Suprapubic skin (tissue), 4 donors: Measurements from ENCODE around the gene BRME1. TPM values are rescaled to one million over a fixed set of nuclear protein-coding genes. Genes with fewer than 3 reads are reported as not detected.

Experiments
- DNase-seq, 2 donors: peaks; one replicate each; pipeline ENCODE4 v3.0.0-alpha.2; 2019; ENCODE audit warnings: low spot score in 2 of 2
- H3K27ac ChIP-seq: fragments of 200-600 bp; sonication (generic); one replicate; pipeline ENCODE4 v1.5.1; 2019
- H3K27me3 ChIP-seq: fragments of 200-600 bp; sonication (generic); one replicate; pipeline ENCODE4 v1.5.1; 2019
- H3K36me3 ChIP-seq: fragments of 200-600 bp; sonication (generic); one replicate; pipeline ENCODE4 v1.5.1; 2019
- H3K4me1 ChIP-seq: fragments of 200-600 bp; sonication (generic); one replicate; pipeline ENCODE4 v1.5.1; 2019
- H3K4me3 ChIP-seq: fragments of 200-600 bp; sonication (generic); one replicate; pipeline ENCODE4 v1.5.1; 2019; ENCODE audit warnings: mild to moderate bottlenecking
- H3K9me3 ChIP-seq: fragments of 200-600 bp; sonication (generic); one replicate; pipeline ENCODE4 v1.5.1; 2019
- EP300 ChIP-seq: sonication (generic); formaldehyde crosslinking; IDR thresholded peaks from one replicate; pipeline ENCODE4 v1.6.1; 2017; ENCODE audit warnings: antibody characterized with exemption
- POLR2A ChIP-seq, 2 donors: fragments of 450-650 bp; IDR thresholded peaks; one replicate each; pipeline ENCODE4 v1.6.1; 2017; ENCODE audit warnings: antibody characterized with exemption in 2 of 2, mild to moderate bottlenecking in 2 of 2, moderate library complexity in 2 of 2
- POLR2AphosphoS5 ChIP-seq, 3 donors: sonication (generic); formaldehyde crosslinking; IDR thresholded peaks; one replicate each; pipeline ENCODE4 v1.6.1; 2017; ENCODE audit warnings: antibody characterized with exemption in 3 of 3
- WGBS: methylation state at CpG from one replicate; pipeline ENCODE4 v1.1.5; 2018; 5-methylcytosine and 5-hydroxymethylcytosine counted together
- total RNA-seq, 4 donors: library from RNA; depleted of rRNA; stranded (reverse); fragments of >200 nt; gene quantifications; one replicate each; pipeline ENCODE4 v1.1.0, GENCODE V29; 2016
- TF ChIP-seq, protein P1 (sequence below), 2 donors: fragments of 200-600 bp in 1 of 2; fragments of 450-650 bp in 1 of 2; sonication (generic) in 1 of 2; IDR thresholded peaks; one replicate each; pipeline ENCODE4 v1.5.1; 2016 to 2019; ENCODE audit warnings: antibody characterized with exemption in 2 of 2, mild to moderate bottlenecking in 1 of 2, moderate library complexity in 1 of 2

BRME1 gene
- total RNA-seq, 4 donors from 2014 or later: 7.6 to 23.0 (median 9.9) TPM

DNA sequence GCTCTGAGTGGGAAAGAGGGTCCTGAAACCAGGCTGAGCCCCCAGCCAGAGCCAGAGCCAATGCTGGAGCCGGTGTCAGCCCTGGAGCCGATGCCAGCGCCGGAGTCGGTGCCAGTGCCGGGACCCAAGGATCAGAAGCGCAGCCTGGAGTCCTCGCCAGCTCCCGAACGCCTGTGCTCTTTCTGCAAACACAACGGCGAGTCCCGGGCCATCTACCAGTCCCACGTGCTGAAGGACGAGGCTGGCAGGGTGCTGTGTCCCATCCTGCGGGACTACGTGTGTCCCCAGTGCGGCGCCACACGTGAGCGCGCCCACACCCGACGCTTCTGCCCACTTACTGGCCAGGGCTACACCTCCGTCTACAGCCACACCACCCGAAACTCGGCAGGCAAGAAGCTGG, 28.6 kb downstream of the BRME1 start:
- H3K36me3 ChIP-seq: no peaks in the 10 kb centered on the region
- H3K4me3 ChIP-seq: no peak overlapping the region
- no peaks in the 10 kb centered on the region for H3K27me3 ChIP-seq
- no peaks in the 10 kb centered on the region for H3K9me3 ChIP-seq
- TF ChIP-seq POLR2AphosphoS5 (IDR thresholded peaks at IDR 0.05): no peak
- TF ChIP-seq EP300: no peak
- TF ChIP-seq POLR2A (IDR thresholded peaks at IDR 0.05): no peak
- TF ChIP-seq, protein P1, sequence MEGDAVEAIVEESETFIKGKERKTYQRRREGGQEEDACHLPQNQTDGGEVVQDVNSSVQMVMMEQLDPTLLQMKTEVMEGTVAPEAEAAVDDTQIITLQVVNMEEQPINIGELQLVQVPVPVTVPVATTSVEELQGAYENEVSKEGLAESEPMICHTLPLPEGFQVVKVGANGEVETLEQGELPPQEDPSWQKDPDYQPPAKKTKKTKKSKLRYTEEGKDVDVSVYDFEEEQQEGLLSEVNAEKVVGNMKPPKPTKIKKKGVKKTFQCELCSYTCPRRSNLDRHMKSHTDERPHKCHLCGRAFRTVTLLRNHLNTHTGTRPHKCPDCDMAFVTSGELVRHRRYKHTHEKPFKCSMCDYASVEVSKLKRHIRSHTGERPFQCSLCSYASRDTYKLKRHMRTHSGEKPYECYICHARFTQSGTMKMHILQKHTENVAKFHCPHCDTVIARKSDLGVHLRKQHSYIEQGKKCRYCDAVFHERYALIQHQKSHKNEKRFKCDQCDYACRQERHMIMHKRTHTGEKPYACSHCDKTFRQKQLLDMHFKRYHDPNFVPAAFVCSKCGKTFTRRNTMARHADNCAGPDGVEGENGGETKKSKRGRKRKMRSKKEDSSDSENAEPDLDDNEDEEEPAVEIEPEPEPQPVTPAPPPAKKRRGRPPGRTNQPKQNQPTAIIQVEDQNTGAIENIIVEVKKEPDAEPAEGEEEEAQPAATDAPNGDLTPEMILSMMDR (IDR thresholded peaks at IDR 0.05): no peak
- DNase-seq: no peak
- 83% methylated on average over 20 of the region's 27 CpGs for WGBS
- no peak overlapping the region for H3K27ac ChIP-seq
- H3K4me1 ChIP-seq: peaks cover 43% of the 10 kb centered on the region

DNA sequence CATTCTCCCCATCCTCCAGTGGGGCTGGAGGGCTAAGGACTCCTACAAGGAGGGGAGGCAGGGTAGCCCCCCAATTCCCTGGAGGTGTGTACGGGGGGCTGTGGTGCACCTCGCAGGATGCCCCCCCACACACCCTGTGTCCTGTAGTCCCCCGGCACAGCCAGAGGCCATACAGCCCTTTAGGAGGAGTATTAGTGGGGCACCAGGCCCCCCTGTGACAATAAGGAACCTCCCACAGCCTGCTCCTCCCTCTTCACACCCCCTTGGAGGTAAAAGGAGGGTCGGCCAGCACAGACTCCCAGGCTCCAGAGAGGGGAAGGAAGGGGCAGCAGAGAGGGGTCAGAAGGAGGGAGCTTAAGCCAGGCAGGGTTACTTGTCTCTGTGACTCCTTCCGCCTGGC, 29.1 kb downstream of the BRME1 start, which contains the start of gene NANOS3:
NANOS3 (plus strand) TSS at position 301 of the 400 bp plus-strand sequence. CDS start 115 bp downstream, outside the sequence.
- DNase-seq: no peak
- 42% methylated on average over 3 of the region's 5 CpGs for WGBS
- TF ChIP-seq EP300 (no peak), POLR2A (IDR thresholded peaks at IDR 0.05) (no peak), POLR2AphosphoS5 (IDR thresholded peaks at IDR 0.05) (no peak)
- TF ChIP-seq, protein P1 (IDR thresholded peaks at IDR 0.05): no peak
- no peak within 1 kb of the TSS for H3K27ac ChIP-seq
- H3K9me3 ChIP-seq: no peaks in the 10 kb centered on the region
- no peak within 1 kb of the TSS for H3K4me3 ChIP-seq
- H3K27me3 ChIP-seq: no peaks in the 10 kb centered on the region
- no peaks in the 10 kb centered on the region for H3K36me3 ChIP-seq
- H3K4me1 ChIP-seq: peaks cover 39% of the 10 kb centered on the region

DNA sequence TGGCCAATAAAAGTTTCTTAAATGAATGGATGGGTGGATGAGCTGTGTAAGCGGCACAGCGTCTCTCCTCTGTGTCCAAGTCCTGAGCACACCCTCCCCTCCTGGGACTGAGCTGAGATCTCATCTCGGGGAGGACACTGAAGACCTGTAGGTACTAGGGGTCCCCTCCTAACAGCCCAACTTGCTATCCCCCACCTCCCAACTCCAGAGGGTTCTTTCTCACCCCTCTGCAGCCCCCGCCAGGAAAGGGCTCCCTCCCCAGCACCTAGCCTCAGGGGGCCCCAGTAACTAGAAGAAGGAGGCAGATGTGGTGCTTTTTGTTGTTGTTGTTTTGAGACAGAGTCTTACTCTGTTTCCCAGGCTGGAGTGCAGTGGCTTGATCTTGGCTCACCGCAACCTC, 30.1 kb downstream of the BRME1 start:
- WGBS: 94% methylated on average over 5 of the region's 5 CpGs
- H3K27me3 ChIP-seq: no peaks in the 10 kb centered on the region
- no peaks in the 10 kb centered on the region for H3K36me3 ChIP-seq

DNA sequence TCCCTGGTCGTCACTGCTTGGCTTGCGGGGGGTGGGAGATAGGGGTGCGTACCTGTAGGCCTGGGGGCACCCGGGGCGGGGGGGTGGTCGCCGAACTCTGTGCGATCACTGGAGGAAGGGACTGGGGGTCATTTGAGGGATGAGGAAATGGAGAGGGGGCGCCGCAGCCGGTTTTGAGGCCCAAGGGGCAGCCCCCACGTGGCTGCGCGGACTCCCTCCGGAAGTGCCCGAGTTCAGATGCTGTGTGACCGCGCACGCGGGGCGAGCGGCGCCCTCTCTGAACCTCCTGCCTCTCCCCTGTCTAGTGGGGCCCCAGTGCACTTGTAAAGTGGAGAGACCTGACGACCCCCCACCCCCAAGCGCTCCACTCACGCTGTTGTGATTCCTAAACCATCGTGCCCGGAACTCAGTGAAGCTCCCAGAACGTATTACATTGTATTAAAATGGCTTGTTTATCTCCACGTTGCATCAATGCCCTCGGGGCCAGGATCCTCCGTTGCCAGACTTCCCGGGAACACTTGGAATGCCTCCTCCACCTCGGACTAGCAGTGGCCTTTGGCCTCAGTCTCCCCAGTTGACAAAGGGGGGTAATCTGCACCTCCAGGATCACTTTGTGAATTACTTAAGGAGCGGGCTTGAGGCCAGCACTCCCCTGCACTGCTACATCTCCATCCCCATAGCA, 31.9 kb downstream of the BRME1 start:
- H3K27ac ChIP-seq: no peak overlapping the region
- no peak overlapping the region for H3K4me3 ChIP-seq
- no peak for TF ChIP-seq EP300
- no peak for TF ChIP-seq POLR2AphosphoS5 (IDR thresholded peaks at IDR 0.05)
- TF ChIP-seq POLR2A (IDR thresholded peaks at IDR 0.05): no peak
- TF ChIP-seq, protein P1 (IDR thresholded peaks at IDR 0.05): no peak
- no peak for DNase-seq
- H3K27me3 ChIP-seq: no peaks in the 10 kb centered on the region
- no peaks in the 10 kb centered on the region for H3K9me3 ChIP-seq
- WGBS: 50% methylated on average over 31 of the region's 35 CpGs
- H3K36me3 ChIP-seq: no peaks in the 10 kb centered on the region
- H3K4me1 ChIP-seq: peaks cover 17% of the 10 kb centered on the region

More for the DNA sequence above, 30.1 kb downstream of the BRME1 start:
- H3K27ac ChIP-seq: no peak overlapping the region
- no peaks in the 10 kb centered on the region for H3K9me3 ChIP-seq
- TF ChIP-seq EP300 (no peak), POLR2AphosphoS5 (IDR thresholded peaks at IDR 0.05) (no peak), POLR2A (IDR thresholded peaks at IDR 0.05) (no peak)
- no peak for DNase-seq
- no peak overlapping the region for H3K4me3 ChIP-seq
- H3K4me1 ChIP-seq: peaks cover 29% of the 10 kb centered on the region

DNA sequence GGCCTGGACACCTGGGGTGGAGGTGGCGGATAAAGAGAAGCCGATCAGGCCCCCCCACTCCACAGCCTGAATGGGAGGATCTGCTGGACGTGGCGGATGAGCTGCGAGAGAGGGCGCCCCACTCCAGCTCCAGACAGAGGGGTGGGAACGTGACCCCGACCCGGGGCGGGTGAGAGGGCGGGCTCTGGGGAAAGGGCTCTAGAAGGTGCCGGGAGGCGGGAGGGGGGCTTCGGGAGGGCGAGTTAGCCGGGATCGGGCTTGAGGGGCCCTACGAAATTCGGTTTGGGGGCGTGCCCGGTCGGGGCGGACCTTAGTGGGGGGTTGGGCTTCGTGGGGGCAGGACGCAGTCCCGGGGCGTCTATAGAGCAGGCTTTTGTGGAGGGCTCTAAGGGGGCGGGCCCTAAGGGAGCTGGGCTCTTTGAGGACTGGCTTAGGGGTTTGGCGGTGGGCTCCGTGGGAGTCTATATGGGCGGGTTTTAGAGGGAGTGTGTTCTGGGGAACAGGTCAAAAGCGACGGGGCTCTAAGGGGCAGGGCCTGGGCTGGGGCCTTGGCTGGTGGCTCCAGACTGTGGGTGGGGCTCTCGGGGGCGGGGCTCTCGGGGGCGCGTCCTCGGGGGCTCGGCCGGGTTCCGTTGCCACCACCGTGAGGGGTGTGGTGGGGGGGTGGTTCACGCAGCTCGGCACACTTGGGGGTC, 33.1 kb downstream of the BRME1 start:
- no peak overlapping the region for H3K27ac ChIP-seq
- peaks cover 17% of the 10 kb centered on the region for H3K4me1 ChIP-seq
- DNase-seq: no peak
- H3K9me3 ChIP-seq: no peaks in the 10 kb centered on the region
- no peaks in the 10 kb centered on the region for H3K36me3 ChIP-seq
- no peak for TF ChIP-seq EP300
- TF ChIP-seq, protein P1 (IDR thresholded peaks at IDR 0.05): peak in 1 of 2 donors; percentile 7
- TF ChIP-seq POLR2A (IDR thresholded peaks at IDR 0.05): no peak
- no peaks in the 10 kb centered on the region for H3K27me3 ChIP-seq
- WGBS: 3% methylated on average over 28 of the region's 45 CpGs
- peak overlapping the region; percentile 54 for H3K4me3 ChIP-seq
